Brain microvascular endothelial cell (primary cell): ENCODE data around the gene BSDC1.

Experiments used
- DNase-seq: peaks from one replicate; pipeline ENCODE4 v3.0.0-alpha.2; 2020
- H3K27ac ChIP-seq: fragments of 250-450 bp; sonication (Bioruptor Pico); 2 replicates; pipeline ENCODE4 v1.5.1; 2020; ENCODE audit warnings: mild to moderate bottlenecking, moderate library complexity
- H3K27me3 ChIP-seq: fragments of 250-450 bp; sonication (Bioruptor Pico); replicated peaks from 2 replicates; pipeline ENCODE4 v1.5.1; 2020; ENCODE audit warnings: mild to moderate bottlenecking
- H3K36me3 ChIP-seq: fragments of 250-450 bp; sonication (Bioruptor Pico); replicated peaks from 2 replicates; pipeline ENCODE4 v1.5.1; 2020; ENCODE audit warnings: mild to moderate bottlenecking
- H3K4me3 ChIP-seq: 2 replicates; pipeline ENCODE4 v1.5.1; 2011; ENCODE audit warnings: low read depth, mild to moderate bottlenecking, control low read depth, low read length, moderate library complexity
- CTCF ChIP-seq: IDR thresholded peaks from 2 replicates; pipeline ENCODE4 v1.5.1; 2011; ENCODE audit warnings: low read depth, mild to moderate bottlenecking, moderate library complexity, low read length, control low read depth, inconsistent platforms; ENCODE audit errors: missing control alignments
- in situ Hi-C: cut with HindIII; loops from 2 replicates; pipeline ENCODE4 v1.10.0; 2017; ENCODE audit warnings: low sequenced_read_pairs, low pct_ligation_motif_present

The BSDC1 gene

GRCh38 chr1:32390904-32391870 lies 3.1 kb downstream of the BSDC1 start:
- H3K27ac ChIP-seq = no peak overlapping the region
- H3K36me3 ChIP-seq = peaks cover 35% of the 10 kb centered on the region
- no peaks in the 10 kb centered on the region for H3K27me3 ChIP-seq
- in situ Hi-C loops = no loop called here
- no peak for TF ChIP-seq CTCF
- DNase-seq = no peak
- H3K4me3 ChIP-seq = no peak overlapping the region

GRCh38 chr1:32388641-32389040 lies 5.6 kb downstream of the BSDC1 start:
- in situ Hi-C loops = no loop called here
- peaks cover 56% of the 10 kb centered on the region for H3K36me3 ChIP-seq

GRCh38 chr1:32386676-32387392 lies 7.4 kb downstream of the BSDC1 start:
- in situ Hi-C loops = no loop called here
- H3K4me3 ChIP-seq = no peak overlapping the region
- H3K27ac ChIP-seq = no peak overlapping the region
- H3K27me3 ChIP-seq = no peaks in the 10 kb centered on the region
- DNase-seq = no peak
- peaks cover 64% of the 10 kb centered on the region for H3K36me3 ChIP-seq
- TF ChIP-seq CTCF = no peak

More at GRCh38 chr1:32388641-32389040, 5.6 kb downstream of the BSDC1 start:
- TF ChIP-seq CTCF = no peak
- no peak overlapping the region for H3K4me3 ChIP-seq
- no peaks in the 10 kb centered on the region for H3K27me3 ChIP-seq
- no peak for DNase-seq
- no peak overlapping the region for H3K27ac ChIP-seq

GRCh38 chr1:32380057-32380456 lies 14.2 kb downstream of the BSDC1 start:
- Histone ChIP-seq H3K4me3 (no peak overlapping the region), H3K27me3 (no peaks in the 10 kb centered on the region), H3K27ac (no peak overlapping the region), H3K36me3 (peaks cover 86% of the 10 kb centered on the region)
- TF ChIP-seq CTCF = no peak
- in situ Hi-C loops = no loop called here
- DNase-seq = no peak

GRCh38 chr1:32377541-32378220 lies 16.6 kb downstream of the BSDC1 start:
- in situ Hi-C loops = no loop called here
- H3K27me3 ChIP-seq = no peaks in the 10 kb centered on the region
- no peak for DNase-seq
- peaks cover 86% of the 10 kb centered on the region for H3K36me3 ChIP-seq
- no peak overlapping the region for H3K27ac ChIP-seq
- TF ChIP-seq CTCF = no peak
- no peak overlapping the region for H3K4me3 ChIP-seq
